ENCODE data around the gene SELENON.

The SELENON gene

GRCh38 chr1:25798666-25799351 is 1.2 kb upstream of the SELENON start:
- no peak overlapping the region for H3K4me3 ChIP-seq (ENCODE audit: low read length)
- TF ChIP-seq CTCF (IDR thresholded peaks at IDR 0.05; ENCODE audit: insufficient read depth, low read depth, low read length, missing control alignments): no peak
- DNase-seq (ENCODE audit: low read depth): no peak

GRCh38 chr1:25799352-25799934 is 550 bp upstream of the SELENON start:
- DNase-seq (ENCODE audit: low read depth): no peak
- H3K4me3 ChIP-seq (ENCODE audit: low read length): peak overlapping the region; percentile 43
- no peak for TF ChIP-seq CTCF (IDR thresholded peaks at IDR 0.05; ENCODE audit: insufficient read depth, low read depth, low read length, missing control alignments)

GRCh38 chr1:25800703-25801377 is 847 bp downstream of the SELENON start:
- TF ChIP-seq CTCF (IDR thresholded peaks at IDR 0.05; ENCODE audit: insufficient read depth, low read depth, low read length, missing control alignments): no peak
- H3K4me3 ChIP-seq (ENCODE audit: low read length): peak overlapping the region; percentile 57
- DNase-seq (ENCODE audit: low read depth): no peak

GRCh38 chr1:25802915-25803314 is 2.9 kb downstream of the SELENON start:
- DNase-seq (ENCODE audit: low read depth): no peak

GRCh38 chr1:25803368-25803767 is 3.4 kb downstream of the SELENON start:
- no peak for DNase-seq (ENCODE audit: low read depth)
- TF ChIP-seq CTCF (IDR thresholded peaks at IDR 0.05; ENCODE audit: insufficient read depth, low read depth, low read length, missing control alignments): no peak

More at GRCh38 chr1:25802915-25803314, 2.9 kb downstream of the SELENON start:
- TF ChIP-seq CTCF (IDR thresholded peaks at IDR 0.05; ENCODE audit: insufficient read depth, low read depth, low read length, missing control alignments): no peak
- no peak overlapping the region for H3K4me3 ChIP-seq (ENCODE audit: low read length)

GRCh38 chr1:25804244-25804963 is 4.4 kb downstream of the SELENON start:
- no peak overlapping the region for H3K4me3 ChIP-seq (ENCODE audit: low read length)
- peak; percentile 50 for DNase-seq (ENCODE audit: low read depth)
- no peak for TF ChIP-seq CTCF (IDR thresholded peaks at IDR 0.05; ENCODE audit: insufficient read depth, low read depth, low read length, missing control alignments)

More at GRCh38 chr1:25803368-25803767, 3.4 kb downstream of the SELENON start:
- H3K4me3 ChIP-seq (ENCODE audit: low read length): no peak overlapping the region
